ENCODE data around the gene EML4.

- no peak for TF ChIP-seq EZH2 (IDR thresholded peaks at IDR 0.05)
- no peak for TF ChIP-seq CTCF (IDR thresholded peaks at IDR 0.05)
- no peak for TF ChIP-seq EZH2phosphoT487 (IDR thresholded peaks at IDR 0.05)
These were observed 191.3 kb downstream of the EML4 start for GRCh38 chr2:42360493-42360889.

All from neural progenitor cell (in vitro differentiated cells).